SK-N-SH treated with all-trans-retinoic acid at 6 μM for 48 hours (cell line): ENCODE measurements around the gene CCDC154.

Experiments
- ATAC-seq: fragments of 200-7000 bp; cut with Tn5 transposase; 3 replicates; pipeline ENCODE4 v1.9.1; 2020; ENCODE audit warnings: mild to moderate bottlenecking, moderate library complexity
- BACH2 ChIP-seq: fragments of 250-450 bp; sonication (Bioruptor Pico); IDR thresholded peaks from 2 replicates; pipeline ENCODE4 v1.9.0; 2021; ENCODE audit warnings: mild to moderate bottlenecking, borderline replicate concordance
- ESRRG ChIP-seq: fragments of 250-450 bp; sonication (Bioruptor Pico); IDR thresholded peaks from 2 replicates; pipeline ENCODE4 v1.6.1; 2021; ENCODE audit warnings: mild to moderate bottlenecking
- GLIS3 ChIP-seq: fragments of 250-450 bp; sonication (Bioruptor Pico); IDR thresholded peaks from 2 replicates; pipeline ENCODE4 v1.5.0; 2020; ENCODE audit warnings: mild to moderate bottlenecking, moderate library complexity
- ISL1 ChIP-seq: fragments of 250-450 bp; sonication (Bioruptor Pico); IDR thresholded peaks from 2 replicates; pipeline ENCODE4 v2.1.2; 2022; ENCODE audit warnings: mild to moderate bottlenecking, moderate library complexity
- OSR1 ChIP-seq: fragments of 250-450 bp; sonication (Bioruptor Pico); IDR thresholded peaks from 2 replicates; pipeline ENCODE4 v1.8.0; 2022; ENCODE audit warnings: moderate library complexity, mild to moderate bottlenecking, inconsistent platforms
- RARB ChIP-seq: fragments of 250-450 bp; sonication (Bioruptor Pico); IDR thresholded peaks from 2 replicates; pipeline ENCODE4 v1.8.0; 2021; ENCODE audit warnings: mild to moderate bottlenecking, moderate library complexity
- TCF4 ChIP-seq: fragments of 250-450 bp; sonication (Bioruptor Pico); IDR thresholded peaks from 2 replicates; pipeline ENCODE4 v1.8.0; 2021; ENCODE audit warnings: mild to moderate bottlenecking, moderate library complexity, borderline replicate concordance
- ZC3H10 ChIP-seq: fragments of 250-450 bp; sonication (Bioruptor Pico); IDR thresholded peaks from 2 replicates; pipeline ENCODE4 v1.5.1; 2021; ENCODE audit warnings: mild to moderate bottlenecking, moderate library complexity
- ZFP3 ChIP-seq: fragments of 250-450 bp; sonication (Bioruptor Pico); IDR thresholded peaks from 2 replicates; pipeline ENCODE4 v1.5.0; 2020; ENCODE audit warnings: mild to moderate bottlenecking, moderate library complexity
- ZNF565 ChIP-seq: fragments of 450-650 bp; formaldehyde crosslinking; conservative IDR thresholded peaks from 2 replicates; pipeline ENCODE4 v1.5.0; 2020; ENCODE audit warnings: low read depth, mild to moderate bottlenecking, moderate library complexity
- ZNF70 ChIP-seq: fragments of 450-650 bp; formaldehyde crosslinking; IDR thresholded peaks from 2 replicates; pipeline ENCODE4 v1.5.0; 2020; ENCODE audit warnings: mild to moderate bottlenecking, moderate library complexity
- TF ChIP-seq, protein P1 (sequence below): fragments of 250-450 bp; sonication (Bioruptor Pico); IDR thresholded peaks from 2 replicates; pipeline ENCODE4 v1.8.0; 2020; ENCODE audit warnings: mild to moderate bottlenecking, moderate library complexity, borderline replicate concordance
- TF ChIP-seq, protein P2 (sequence below): fragments of 250-450 bp; sonication (Bioruptor Pico); IDR thresholded peaks from 2 replicates; pipeline ENCODE4 v1.5.1; 2021; ENCODE audit warnings: mild to moderate bottlenecking, moderate library complexity
- TF ChIP-seq, protein P3 (sequence below): fragments of 250-450 bp; sonication (Bioruptor Pico); IDR thresholded peaks from 2 replicates; pipeline ENCODE4 v1.8.0; 2021; ENCODE audit warnings: low read depth, mild to moderate bottlenecking, moderate library complexity, borderline replicate concordance
- TF ChIP-seq, protein P4 (sequence below): fragments of 250-450 bp; sonication (Bioruptor Pico); IDR thresholded peaks from 2 replicates; pipeline ENCODE4 v1.5.1; 2020; ENCODE audit warnings: low read depth, mild to moderate bottlenecking, moderate library complexity

CCDC154 gene

DNA sequence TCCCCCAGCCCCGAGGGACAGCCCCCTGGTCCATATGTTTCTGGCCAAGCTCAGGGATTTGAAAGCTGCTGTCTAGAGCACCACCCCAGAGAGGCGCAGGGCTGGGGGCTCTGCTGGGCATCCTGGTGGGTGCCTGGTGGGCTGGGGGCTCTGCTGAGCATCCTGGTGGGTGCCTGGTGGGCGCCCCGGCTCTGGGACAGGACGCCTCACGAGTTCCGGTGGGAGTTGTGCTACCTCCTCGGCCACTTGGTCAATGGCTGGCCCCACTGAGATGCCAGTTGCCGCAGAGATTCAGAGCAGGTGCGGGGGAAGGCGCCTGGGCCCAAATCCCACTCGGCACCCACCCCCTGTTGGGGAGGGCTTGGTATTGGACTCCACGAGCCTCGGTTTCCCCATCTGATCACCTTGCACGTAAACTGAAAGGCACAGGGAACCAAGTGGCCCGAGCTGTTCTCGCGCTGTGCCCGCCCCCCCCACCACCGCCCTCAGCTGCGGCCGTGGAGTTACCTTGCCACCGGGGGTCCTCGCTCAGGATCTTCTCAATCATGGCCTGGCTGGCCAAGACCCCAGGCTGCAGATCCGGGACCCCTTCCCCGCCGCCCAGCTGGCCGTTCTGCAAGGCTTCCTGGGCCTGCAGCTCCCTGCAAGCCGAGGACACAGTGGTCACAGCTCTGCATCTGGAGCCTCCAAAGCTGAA lies 43.1 kb downstream of the CCDC154 start:
- no peak for ATAC-seq
- TF ChIP-seq ESRRG (CRISPR knock-in tag): no peak
- TF ChIP-seq, protein P1, sequence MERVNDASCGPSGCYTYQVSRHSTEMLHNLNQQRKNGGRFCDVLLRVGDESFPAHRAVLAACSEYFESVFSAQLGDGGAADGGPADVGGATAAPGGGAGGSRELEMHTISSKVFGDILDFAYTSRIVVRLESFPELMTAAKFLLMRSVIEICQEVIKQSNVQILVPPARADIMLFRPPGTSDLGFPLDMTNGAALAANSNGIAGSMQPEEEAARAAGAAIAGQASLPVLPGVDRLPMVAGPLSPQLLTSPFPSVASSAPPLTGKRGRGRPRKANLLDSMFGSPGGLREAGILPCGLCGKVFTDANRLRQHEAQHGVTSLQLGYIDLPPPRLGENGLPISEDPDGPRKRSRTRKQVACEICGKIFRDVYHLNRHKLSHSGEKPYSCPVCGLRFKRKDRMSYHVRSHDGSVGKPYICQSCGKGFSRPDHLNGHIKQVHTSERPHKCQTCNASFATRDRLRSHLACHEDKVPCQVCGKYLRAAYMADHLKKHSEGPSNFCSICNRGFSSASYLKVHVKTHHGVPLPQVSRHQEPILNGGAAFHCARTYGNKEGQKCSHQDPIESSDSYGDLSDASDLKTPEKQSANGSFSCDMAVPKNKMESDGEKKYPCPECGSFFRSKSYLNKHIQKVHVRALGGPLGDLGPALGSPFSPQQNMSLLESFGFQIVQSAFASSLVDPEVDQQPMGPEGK (CRISPR knock-in tag): no peak
- TF ChIP-seq, protein P2, sequence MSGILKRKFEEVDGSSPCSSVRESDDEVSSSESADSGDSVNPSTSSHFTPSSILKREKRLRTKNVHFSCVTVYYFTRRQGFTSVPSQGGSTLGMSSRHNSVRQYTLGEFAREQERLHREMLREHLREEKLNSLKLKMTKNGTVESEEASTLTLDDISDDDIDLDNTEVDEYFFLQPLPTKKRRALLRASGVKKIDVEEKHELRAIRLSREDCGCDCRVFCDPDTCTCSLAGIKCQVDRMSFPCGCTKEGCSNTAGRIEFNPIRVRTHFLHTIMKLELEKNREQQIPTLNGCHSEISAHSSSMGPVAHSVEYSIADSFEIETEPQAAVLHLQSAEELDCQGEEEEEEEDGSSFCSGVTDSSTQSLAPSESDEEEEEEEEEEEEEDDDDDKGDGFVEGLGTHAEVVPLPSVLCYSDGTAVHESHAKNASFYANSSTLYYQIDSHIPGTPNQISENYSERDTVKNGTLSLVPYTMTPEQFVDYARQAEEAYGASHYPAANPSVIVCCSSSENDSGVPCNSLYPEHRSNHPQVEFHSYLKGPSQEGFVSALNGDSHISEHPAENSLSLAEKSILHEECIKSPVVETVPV (CRISPR knock-in tag): no peak
- no peak for TF ChIP-seq TCF4 (CRISPR knock-in tag)
- no peak for TF ChIP-seq OSR1
- no peak for TF ChIP-seq GLIS3 (CRISPR knock-in tag)
- no peak for TF ChIP-seq ZC3H10 (CRISPR knock-in tag)
- TF ChIP-seq RARB (CRISPR knock-in tag): no peak
- no peak for TF ChIP-seq ZFP3
- no peak for TF ChIP-seq ZNF70 (CRISPR knock-in tag)
- TF ChIP-seq BACH2 (CRISPR knock-in tag): no peak
- TF ChIP-seq ZNF565 (CRISPR knock-in tag): no peak
- TF ChIP-seq, protein P3, sequence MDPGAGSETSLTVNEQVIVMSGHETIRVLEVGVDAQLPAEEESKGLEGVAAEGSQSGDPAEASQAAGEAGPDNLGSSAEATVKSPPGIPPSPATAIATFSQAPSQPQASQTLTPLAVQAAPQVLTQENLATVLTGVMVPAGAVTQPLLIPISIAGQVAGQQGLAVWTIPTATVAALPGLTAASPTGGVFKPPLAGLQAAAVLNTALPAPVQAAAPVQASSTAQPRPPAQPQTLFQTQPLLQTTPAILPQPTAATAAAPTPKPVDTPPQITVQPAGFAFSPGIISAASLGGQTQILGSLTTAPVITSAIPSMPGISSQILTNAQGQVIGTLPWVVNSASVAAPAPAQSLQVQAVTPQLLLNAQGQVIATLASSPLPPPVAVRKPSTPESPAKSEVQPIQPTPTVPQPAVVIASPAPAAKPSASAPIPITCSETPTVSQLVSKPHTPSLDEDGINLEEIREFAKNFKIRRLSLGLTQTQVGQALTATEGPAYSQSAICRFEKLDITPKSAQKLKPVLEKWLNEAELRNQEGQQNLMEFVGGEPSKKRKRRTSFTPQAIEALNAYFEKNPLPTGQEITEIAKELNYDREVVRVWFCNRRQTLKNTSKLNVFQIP (CRISPR knock-in tag): no peak

DNA sequence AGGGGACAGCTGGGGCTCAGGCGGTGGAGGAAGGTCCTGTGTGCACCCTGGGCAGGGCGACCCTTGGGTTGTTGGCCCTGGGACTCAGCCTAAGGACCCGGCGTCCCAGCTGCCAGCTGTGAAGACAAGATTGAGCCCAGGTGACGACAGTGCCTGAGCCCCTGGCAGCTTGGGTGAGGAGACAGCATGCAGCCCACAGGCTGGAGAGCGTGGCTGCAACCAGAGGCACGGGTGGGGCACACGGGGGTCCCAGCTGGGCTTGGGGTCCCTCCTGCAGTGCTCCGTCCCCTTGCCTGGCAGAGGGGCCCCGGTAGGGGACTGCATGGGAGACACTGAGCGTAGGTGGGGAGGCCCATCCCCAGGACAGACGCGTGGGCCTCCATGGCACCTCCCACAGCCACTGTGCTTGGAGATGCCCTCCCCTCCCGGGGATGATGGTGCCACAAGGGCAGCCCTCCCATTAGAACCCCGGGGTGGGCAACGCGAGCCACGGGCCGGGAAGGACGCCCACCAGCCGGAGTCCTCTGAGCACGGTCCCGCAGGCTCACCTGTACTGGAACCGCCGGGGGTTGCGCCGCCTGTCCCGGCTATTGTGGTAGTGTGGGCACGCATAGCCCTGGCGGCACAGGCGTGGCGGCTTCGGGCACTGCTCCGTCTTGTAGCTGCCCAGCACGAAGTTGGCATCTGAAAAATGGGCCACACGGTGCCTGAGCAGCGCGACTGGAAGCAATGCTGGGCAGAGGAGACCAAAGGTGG lies 45.4 kb downstream of the CCDC154 start:
- TF ChIP-seq, protein P4, sequence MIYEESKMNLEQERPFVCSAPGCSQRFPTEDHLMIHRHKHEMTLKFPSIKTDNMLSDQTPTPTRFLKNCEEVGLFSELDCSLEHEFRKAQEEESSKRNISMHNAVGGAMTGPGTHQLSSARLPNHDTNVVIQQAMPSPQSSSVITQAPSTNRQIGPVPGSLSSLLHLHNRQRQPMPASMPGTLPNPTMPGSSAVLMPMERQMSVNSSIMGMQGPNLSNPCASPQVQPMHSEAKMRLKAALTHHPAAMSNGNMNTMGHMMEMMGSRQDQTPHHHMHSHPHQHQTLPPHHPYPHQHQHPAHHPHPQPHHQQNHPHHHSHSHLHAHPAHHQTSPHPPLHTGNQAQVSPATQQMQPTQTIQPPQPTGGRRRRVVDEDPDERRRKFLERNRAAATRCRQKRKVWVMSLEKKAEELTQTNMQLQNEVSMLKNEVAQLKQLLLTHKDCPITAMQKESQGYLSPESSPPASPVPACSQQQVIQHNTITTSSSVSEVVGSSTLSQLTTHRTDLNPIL (CRISPR knock-in tag): no peak
- TF ChIP-seq, protein P1 (CRISPR knock-in tag): no peak
- TF ChIP-seq RARB (CRISPR knock-in tag) (no peak), OSR1 (no peak)
- no peak for ATAC-seq

DNA sequence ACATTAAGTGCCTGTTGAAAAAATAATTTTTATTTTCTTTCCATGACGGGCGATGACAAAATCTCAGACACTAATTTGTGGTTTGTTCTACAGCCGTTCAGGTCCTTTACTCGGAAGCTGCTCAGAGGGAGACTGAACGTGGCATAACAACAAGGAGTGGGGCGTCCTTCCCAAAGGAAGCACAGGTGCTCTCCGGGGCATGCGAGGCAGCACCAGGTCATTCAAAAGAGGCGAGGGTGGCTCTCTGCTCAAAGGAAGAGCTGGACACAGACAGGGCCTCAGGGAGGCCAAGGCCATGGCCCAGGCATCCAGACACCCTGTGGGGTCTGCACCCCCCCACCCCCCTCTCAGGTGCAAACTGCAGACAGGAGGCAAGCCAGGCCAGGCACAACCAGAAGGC lies 46.0 kb downstream of the CCDC154 start:
- TF ChIP-seq GLIS3 (CRISPR knock-in tag) (no peak), ISL1 (CRISPR knock-in tag) (no peak), ZC3H10 (CRISPR knock-in tag) (no peak), ZNF565 (CRISPR knock-in tag) (no peak), TCF4 (CRISPR knock-in tag) (no peak), ZFP3 (no peak)
- TF ChIP-seq, protein P4 (CRISPR knock-in tag): no peak
- TF ChIP-seq, protein P3 (CRISPR knock-in tag): no peak
- ATAC-seq: no peak
